Activated CD8-positive, alpha-beta T cell treated with anti-CD3 and anti-CD28 coated beads for 36 hours (primary cell): Measurements from ENCODE around the gene MAS1. TPM values are rescaled to one million over a fixed set of nuclear protein-coding genes. Genes with fewer than 3 reads are reported as not detected.

ENCODE experiments used
- ATAC-seq: fragments of 200-7000 bp; cut with Tn5 transposase; one replicate; pipeline ENCODE4 v1.10.0; 2021; ENCODE audit warnings: mild to moderate bottlenecking, moderate library complexity
- CTCF ChIA-PET: fragments of 350-600 bp; sonication (Branson Sonifier 250); formaldehyde crosslinking; loops from one replicate; lab custom pipeline; 2021; ENCODE audit warnings: antibody characterized with exemption; lab: Charles Lee
- POLR2A ChIA-PET: fragments of 350-600 bp; sonication (Branson Sonifier 250); formaldehyde crosslinking; loops from one replicate; lab custom pipeline; 2021; ENCODE audit warnings: antibody characterized with exemption; lab: Charles Lee
- DNase-seq: peaks from one replicate; pipeline ENCODE4 v3.0.0-alpha.2; 2020
- H3K27ac Mint-ChIP-seq: one replicate; pipeline ENCODE4 v1.8.0; 2021; ENCODE audit warnings: mild to moderate bottlenecking, mixed read lengths
- H3K27me3 Mint-ChIP-seq: one replicate; pipeline ENCODE4 v1.8.0; 2021; ENCODE audit warnings: mixed read lengths
- H3K36me3 Mint-ChIP-seq: one replicate; pipeline ENCODE4 v1.8.0; 2021; ENCODE audit warnings: low read depth, mixed read lengths
- H3K4me1 Mint-ChIP-seq: one replicate; pipeline ENCODE4 v1.8.0; 2021; ENCODE audit warnings: low read depth, mixed read lengths
- H3K4me3 Mint-ChIP-seq: one replicate; pipeline ENCODE4 v1.8.0; 2021; ENCODE audit warnings: mild to moderate bottlenecking, moderate library complexity, mixed read lengths
- H3K9me3 Mint-ChIP-seq: one replicate; pipeline ENCODE4 v1.8.0; 2021; ENCODE audit warnings: mixed read lengths
- CTCF ChIP-seq: fragments of 200-600 bp; IDR thresholded peaks from one replicate; pipeline ENCODE4 v1.8.0; 2022; ENCODE audit warnings: antibody characterized with exemption, mild to moderate bottlenecking
- intact Hi-C: fragments of 100-400 bp; cut with micrococcal nuclease; formaldehyde crosslinking; loops from one replicate; pipeline ENCODE4 v1.10.0; 2022
- total RNA-seq, 2 experiments: library from RNA; stranded (reverse); gene quantifications; one replicate each; pipeline ENCODE4 v1.2.3, GENCODE V29; 2021

The MAS1 gene
- total RNA-seq, 2 experiments from 2014 or later, result not detected

- DNase-seq, result no peak
- no peaks in the 10 kb centered on the region for H3K9me3 Mint-ChIP-seq
- no peak overlapping the region for H3K27ac Mint-ChIP-seq
- H3K27me3 Mint-ChIP-seq, result peaks cover 11% of the 10 kb centered on the region
- H3K36me3 Mint-ChIP-seq, result no peaks in the 10 kb centered on the region
- POLR2A ChIA-PET, result no interaction called here
- CTCF ChIA-PET, result no interaction called here
- ATAC-seq, result no peak
- intact Hi-C loops, result no loop called here
- H3K4me1 Mint-ChIP-seq, result no peaks in the 10 kb centered on the region
- no peak overlapping the region for H3K4me3 Mint-ChIP-seq
- no peak for TF ChIP-seq CTCF
These were observed 19.6 kb downstream of the MAS1 start for GRCh38 chr6:159910342-159910741.

- Mint-ChIP-seq H3K27me3 (peaks cover 13% of the 10 kb centered on the region), H3K4me1 (no peaks in the 10 kb centered on the region), H3K9me3 (no peaks in the 10 kb centered on the region), H3K27ac (no peak overlapping the region), H3K36me3 (no peaks in the 10 kb centered on the region), H3K4me3 (no peak overlapping the region)
- TF ChIP-seq CTCF, result no peak
- CTCF ChIA-PET, result interaction anchor here (1.4 kb wide), 1 partner anchor 27 kb away, joined by 3 read pairs; no protein-coding TSS in a partner anchor
- ATAC-seq (no peak), DNase-seq (no peak)
- intact Hi-C loops, result no loop called here
- POLR2A ChIA-PET, result no interaction called here
These were observed 22.6 kb downstream of the MAS1 start for GRCh38 chr6:159913375-159913774.

GRCh38 chr6:159913862-159914564 is 23.2 kb downstream of the MAS1 start:
- CTCF ChIA-PET, result no interaction called here
- Mint-ChIP-seq H3K4me1 (no peaks in the 10 kb centered on the region), H3K27me3 (peaks cover 13% of the 10 kb centered on the region), H3K27ac (no peak overlapping the region), H3K4me3 (no peak overlapping the region), H3K36me3 (no peaks in the 10 kb centered on the region), H3K9me3 (no peaks in the 10 kb centered on the region)
- TF ChIP-seq CTCF, result no peak
- intact Hi-C loops, result no loop called here
- no peak for DNase-seq
- ATAC-seq, result no peak
- POLR2A ChIA-PET, result no interaction called here

GRCh38 chr6:159914565-159914923 is 23.8 kb downstream of the MAS1 start:
- intact Hi-C loops, result no loop called here
- Mint-ChIP-seq H3K9me3 (no peaks in the 10 kb centered on the region), H3K4me1 (no peaks in the 10 kb centered on the region), H3K4me3 (no peak overlapping the region), H3K27me3 (peaks cover 13% of the 10 kb centered on the region), H3K27ac (no peak overlapping the region), H3K36me3 (no peaks in the 10 kb centered on the region)
- no peak for ATAC-seq
- POLR2A ChIA-PET, result no interaction called here
- no peak for DNase-seq
- CTCF ChIA-PET, result no interaction called here
- TF ChIP-seq CTCF, result no peak

GRCh38 chr6:159915397-159915796 is 24.6 kb downstream of the MAS1 start:
- Mint-ChIP-seq H3K27ac (no peak overlapping the region), H3K36me3 (no peaks in the 10 kb centered on the region), H3K4me1 (no peaks in the 10 kb centered on the region), H3K4me3 (no peak overlapping the region), H3K9me3 (no peaks in the 10 kb centered on the region), H3K27me3 (peaks cover 11% of the 10 kb centered on the region)
- ChIA-PET POLR2A (no interaction called here), CTCF (no interaction called here)
- DNase-seq (no peak), ATAC-seq (no peak)
- intact Hi-C loops, result no loop called here
- no peak for TF ChIP-seq CTCF
